SK-MEL-5 (cell line): ENCODE results near the gene PTGIR. TPM values are rescaled to one million over a fixed set of nuclear protein-coding genes. Genes with fewer than 3 reads are reported as not detected.

ENCODE experiments used
- DNase-seq: peaks from one replicate; pipeline ENCODE4 v3.0.0-alpha.2; 2016; ENCODE audit warnings: low read depth, low spot score
- in situ Hi-C: cut with HindIII; loops from 2 replicates; pipeline ENCODE4 v1.10.0; 2016; ENCODE audit warnings: low sequenced_read_pairs, high pct_unique_total_duplicates, low pct_unique_long_range_greater_than_20kb
- total RNA-seq: library from RNA; depleted of rRNA; stranded (reverse); fragments of >200 nt; shearing (Covaris generic); gene quantifications from 2 replicates; pipeline ENCODE4 v1.2.3, GENCODE V29; 2014; rRNA removed

PTGIR gene
- total RNA-seq, 1 experiment from 2014 or later: not detected

DNA sequence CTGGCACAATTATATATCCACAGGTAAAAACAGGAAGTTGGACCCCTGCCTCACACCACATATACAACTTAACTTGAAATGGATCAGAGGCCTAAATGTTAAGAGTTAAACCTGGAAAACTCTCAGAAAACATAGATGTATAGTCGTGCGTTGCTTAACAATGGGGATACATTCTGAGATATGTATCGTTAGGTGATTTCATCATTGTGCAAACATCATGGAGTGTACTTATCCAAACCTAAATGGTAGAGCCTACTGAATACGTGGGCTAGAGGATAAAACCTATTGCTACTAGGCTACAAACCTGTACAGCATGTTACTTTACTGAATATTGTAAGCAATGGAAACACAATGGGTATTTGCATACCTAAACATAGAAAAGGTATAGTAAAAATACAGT lies 38.6 kb downstream of the PTGIR start:
- in situ Hi-C loops: no loop called here
- no peak for DNase-seq

DNA sequence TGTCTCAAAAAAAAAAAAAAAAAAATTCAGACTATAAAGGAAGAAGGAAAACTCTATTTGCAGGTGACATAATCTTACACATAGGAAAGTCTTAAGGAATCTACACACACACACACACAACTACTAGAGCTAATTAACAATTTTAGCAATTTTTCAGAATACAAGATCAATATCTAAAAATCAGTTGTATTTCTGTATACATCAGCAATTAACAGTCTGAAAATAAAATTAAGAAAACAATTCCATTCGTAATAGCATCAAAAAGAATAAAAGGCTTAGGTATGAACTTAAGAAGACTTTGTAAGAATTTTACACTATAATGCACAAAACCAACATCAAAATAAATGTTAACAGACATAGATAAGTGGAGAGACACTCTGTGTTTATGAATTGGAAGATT lies 39.4 kb downstream of the PTGIR start:
- in situ Hi-C loops: no loop called here

DNA sequence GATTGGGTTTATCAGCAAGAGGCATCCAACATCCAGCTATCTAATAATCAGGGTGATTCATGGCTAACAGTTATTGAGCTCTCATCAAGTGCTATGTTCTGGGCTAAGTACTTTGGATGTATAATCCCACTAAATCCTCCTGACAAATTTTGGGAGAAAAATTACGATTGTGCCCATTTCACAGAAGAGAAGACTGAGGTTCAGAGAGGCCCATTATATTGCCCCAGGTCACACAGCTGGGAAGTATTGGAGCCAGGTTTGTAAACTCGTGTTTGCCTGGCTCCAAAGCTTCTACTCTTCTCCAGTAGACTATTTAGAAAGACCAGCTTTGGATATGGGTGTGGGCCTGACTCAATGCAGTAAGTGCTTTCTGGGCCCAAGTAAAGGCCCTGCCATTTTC lies 44.6 kb downstream of the PTGIR start:
- in situ Hi-C loops: no loop called here
- no peak for DNase-seq

More for the DNA sequence above, 39.4 kb downstream of the PTGIR start:
- DNase-seq: no peak

DNA sequence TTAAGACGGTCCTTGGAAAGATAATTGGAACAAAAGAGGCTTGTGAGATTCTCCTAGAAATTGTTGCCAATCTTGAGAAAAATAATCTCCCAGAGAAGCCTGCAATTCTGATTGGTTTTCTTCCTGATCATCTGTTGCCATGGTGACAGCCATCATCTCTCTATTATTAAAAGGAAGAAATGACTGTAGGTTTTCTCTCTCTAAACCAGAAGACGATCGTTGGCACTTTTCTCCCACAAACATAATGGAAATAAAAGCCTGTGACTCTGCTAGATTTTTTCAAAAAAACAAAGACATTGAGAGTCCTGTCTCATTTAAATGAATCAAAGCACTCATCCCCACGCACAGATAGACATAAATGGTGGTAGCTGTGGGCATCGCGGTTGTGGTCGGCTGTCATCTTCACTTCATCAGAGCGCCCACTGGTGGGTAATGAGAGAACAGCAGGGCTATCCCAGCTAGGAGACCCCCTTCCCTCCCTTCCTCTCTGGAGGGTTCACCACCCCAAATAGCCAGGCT lies 45.5 kb downstream of the PTGIR start:
- DNase-seq: peak; percentile 76
- in situ Hi-C loops: no loop called here

DNA sequence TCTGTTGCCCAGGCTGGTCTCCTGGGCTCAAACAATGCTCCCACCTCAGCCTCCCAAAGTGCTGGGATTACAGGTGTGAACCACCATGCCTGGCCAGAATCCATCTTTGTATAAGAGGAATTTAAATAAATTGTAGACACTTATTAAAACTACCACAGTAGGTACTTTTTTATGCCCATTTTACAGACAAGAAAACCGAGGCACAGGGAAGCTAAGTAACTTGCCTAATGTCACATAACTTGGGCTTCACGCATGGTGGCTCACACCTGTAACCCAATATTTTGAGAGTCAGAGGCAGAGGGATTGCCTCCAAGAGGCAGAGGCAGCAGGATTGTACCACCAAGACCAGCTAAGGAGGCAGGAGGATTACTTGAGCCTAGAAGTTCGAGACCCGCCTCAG lies 46.4 kb downstream of the PTGIR start:
- DNase-seq: no peak
- in situ Hi-C loops: no loop called here

DNA sequence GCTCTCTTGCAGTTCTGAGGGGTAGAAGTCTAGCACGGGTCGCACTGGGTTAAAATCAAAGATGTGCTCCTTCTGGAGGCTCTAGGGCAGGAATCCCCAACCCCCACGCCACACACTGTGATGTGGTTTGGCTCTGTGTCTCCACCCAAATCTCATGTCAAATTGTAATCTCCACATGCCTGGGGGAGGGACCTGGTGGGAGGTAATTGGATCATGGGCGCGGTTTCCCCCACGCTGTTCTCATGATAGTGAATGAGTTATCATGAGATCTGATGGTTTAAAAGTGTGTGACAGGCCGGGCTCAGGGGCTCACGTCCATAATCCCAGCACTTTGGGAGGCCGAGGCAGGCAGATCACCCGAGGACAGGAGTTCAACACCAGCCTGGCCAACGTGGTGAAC lies 50.4 kb downstream of the PTGIR start:
- peak; percentile 65 for DNase-seq
- in situ Hi-C loops: no loop called here

DNA sequence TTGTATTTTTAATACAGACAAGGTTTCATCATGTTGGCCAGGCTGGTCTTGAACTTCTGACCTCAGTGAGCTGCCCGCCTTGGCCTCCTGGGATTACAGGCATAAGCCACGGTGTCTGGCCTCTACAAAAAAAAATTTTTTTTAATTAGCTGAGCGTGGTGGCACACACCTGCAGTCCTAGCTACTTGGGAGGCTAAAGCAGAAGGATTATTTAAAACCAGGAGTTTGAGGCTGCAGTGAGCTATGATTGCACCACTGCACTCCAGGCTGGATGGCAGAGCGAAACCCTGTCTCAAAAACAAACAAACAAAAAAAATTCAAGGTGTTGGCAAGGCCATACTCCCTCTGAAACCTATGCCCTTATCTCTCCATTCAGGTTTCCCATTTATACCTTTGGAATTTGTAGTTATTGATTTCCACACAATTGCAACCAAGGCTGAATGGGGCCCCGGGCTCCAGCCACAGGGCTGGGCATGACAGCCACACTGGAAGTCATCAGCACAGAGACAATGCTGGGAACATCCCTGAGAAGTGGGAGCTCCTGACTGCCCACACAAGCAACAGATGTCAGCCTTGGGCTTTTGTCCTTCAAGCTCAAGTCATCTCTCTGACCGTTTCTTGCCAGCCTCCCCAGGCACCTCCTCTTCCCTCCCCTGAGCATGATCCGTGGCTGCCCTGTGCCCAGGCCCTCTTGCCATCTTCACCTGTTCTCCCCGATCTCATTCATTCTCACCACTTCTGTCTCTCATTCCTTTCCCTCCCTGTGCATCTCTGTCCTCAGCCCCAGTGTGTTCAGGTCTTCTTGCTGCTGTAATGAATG lies 51.0 kb downstream of the PTGIR start:
- in situ Hi-C loops: no loop called here
- no peak for DNase-seq

DNA sequence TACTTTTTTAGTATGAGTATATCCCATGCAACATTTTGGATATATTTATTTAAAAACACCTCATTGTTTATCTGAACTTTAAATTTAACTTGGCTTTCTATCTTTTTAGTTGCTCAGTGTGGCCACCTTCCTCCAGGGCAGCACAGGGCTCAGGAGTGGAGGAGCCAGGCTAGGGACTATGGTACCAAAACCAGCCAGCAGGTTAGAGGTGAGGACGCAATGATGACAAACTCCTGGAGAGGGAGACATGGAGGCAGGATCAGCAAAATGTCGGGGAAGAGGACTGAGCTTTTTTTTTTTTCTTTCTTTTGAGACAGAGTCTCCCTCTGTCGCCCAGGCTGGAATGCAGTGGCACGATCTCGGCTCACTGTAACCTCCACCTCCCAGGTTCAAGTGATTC lies 53.4 kb downstream of the PTGIR start:
- in situ Hi-C loops: no loop called here
- DNase-seq: peak; percentile 62

Other genes with a start within 250 kb of the PTGIR start
- gene CCDC8, start 211.5 kb downstream of the PTGIR start, total RNA-seq: not detected in 2 replicates
- 0.03 TPM in 1 of 2 replicates, not detected in the other for gene PNMA8C, start 196.2 kb downstream of the PTGIR start, total RNA-seq
- 22.9 and 24.5 TPM in 2 replicates for gene PNMA8A, start 153.5 kb downstream of the PTGIR start, total RNA-seq
- not detected in 2 replicates for gene PNMA8B, start 129.2 kb downstream of the PTGIR start, total RNA-seq
- gene CALM3, start 23.8 kb downstream of the PTGIR start, total RNA-seq: 106 and 117 TPM in 2 replicates
- gene GNG8, start 11.1 kb upstream of the PTGIR start, total RNA-seq: not detected in 2 replicates
- 3.4 and 3.8 TPM in 2 replicates for gene DACT3, start 36.1 kb upstream of the PTGIR start, total RNA-seq
- 3.2 and 4.6 TPM in 2 replicates for gene PRKD2, start 92.0 kb upstream of the PTGIR start, total RNA-seq
- 10.3 and 11.3 TPM in 2 replicates for gene FKRP, start 121.0 kb upstream of the PTGIR start, total RNA-seq
- 52.7 and 61.9 TPM in 2 replicates for gene STRN4, start 121.4 kb upstream of the PTGIR start, total RNA-seq
- gene SLC1A5, start 163.5 kb upstream of the PTGIR start, total RNA-seq: 90.2 and 105 TPM in 2 replicates
- gene AP2S1, start 225.8 kb upstream of the PTGIR start, total RNA-seq: 182 and 183 TPM in 2 replicates
- 14.2 and 16.8 TPM in 2 replicates for gene ARHGAP35, start 235.9 kb upstream of the PTGIR start, total RNA-seq